GM18499 (cell line): ENCODE results near the gene GALE.
"Not testable (repeated sequence)": the region's sequence is repeated elsewhere in the genome, so short reads cannot be mapped to it uniquely, and the experiment has no call there.

ENCODE experiments used
- ATAC-seq: cut with Tn5 transposase; IDR thresholded peaks from one replicate; pipeline ENCODE4 v1.9.1; 2021; ENCODE audit warnings: moderate number of reproducible peaks; ENCODE audit not compliant: insufficient read depth, unreplicated experiment

Gene GALE

GRCh38 chr1:23800400-23801337 lies at the start of gene GALE:
Gene GALE (minus strand): TSS chr1:23800754. CDS start chr1:23799007, 1,747 bp downstream.
- ATAC-seq: no peak

GRCh38 chr1:23848673-23849616 lies 48.4 kb upstream of the GALE start:
- ATAC-seq: no peak

- not testable (repeated sequence) for ATAC-seq
Observed at GRCh38 chr1:23847482-23848095, 47.0 kb upstream of the GALE start.

- no peak for ATAC-seq
Observed at GRCh38 chr1:23845163-23845562, 44.6 kb upstream of the GALE start.

DNA sequence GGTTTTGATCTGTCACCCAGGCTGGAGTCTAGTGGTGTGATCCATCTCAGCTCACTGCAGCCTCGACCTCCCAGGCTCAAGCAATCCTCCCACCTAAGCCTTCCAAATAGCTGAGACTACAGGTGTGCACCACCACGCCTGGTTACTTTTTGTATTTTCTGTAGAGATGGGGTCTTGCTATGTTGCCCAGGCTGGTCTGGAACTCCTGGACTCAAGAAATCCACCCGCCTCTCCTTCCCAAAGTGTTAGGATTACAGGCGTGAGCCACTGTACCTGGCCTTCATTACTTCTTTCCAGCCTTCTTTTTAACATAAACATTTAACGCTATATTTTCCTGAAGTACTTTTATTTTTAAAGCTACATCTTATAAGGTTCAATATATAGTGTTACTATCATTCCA lies 43.1 kb upstream of the GALE start:
- ATAC-seq: no peak

GRCh38 chr1:23838401-23838866 lies 37.9 kb upstream of the GALE start:
- no peak for ATAC-seq

- no peak for ATAC-seq
Observed at GRCh38 chr1:23837908-23838307, 37.4 kb upstream of the GALE start.

GRCh38 chr1:23836037-23836436 lies 35.5 kb upstream of the GALE start:
- ATAC-seq: no peak

DNA sequence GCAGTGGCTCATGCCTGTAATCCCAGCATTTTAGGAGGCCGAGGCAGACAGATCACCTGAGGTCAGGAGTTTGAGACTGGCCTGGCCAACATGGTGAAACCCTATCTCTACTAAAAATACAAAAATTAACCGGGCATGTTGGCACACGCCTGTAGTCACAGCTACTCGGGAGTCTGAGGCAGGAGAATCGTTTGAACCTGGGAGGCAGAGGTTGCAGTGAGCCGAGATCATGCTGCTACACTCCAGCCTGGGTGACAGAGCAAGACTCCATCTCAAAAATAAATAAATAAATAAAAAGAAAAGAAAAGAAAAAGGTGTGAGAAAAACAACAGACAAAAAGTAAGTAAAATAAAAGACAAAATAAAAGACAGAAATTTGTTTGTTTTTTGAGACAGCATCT lies 33.6 kb upstream of the GALE start:
- ATAC-seq: not testable (repeated sequence)

- no peak for ATAC-seq
Observed at GRCh38 chr1:23827717-23828116, 27.2 kb upstream of the GALE start.

- ATAC-seq: not testable (repeated sequence)
Observed at GRCh38 chr1:23826590-23826989, 26.0 kb upstream of the GALE start.

DNA sequence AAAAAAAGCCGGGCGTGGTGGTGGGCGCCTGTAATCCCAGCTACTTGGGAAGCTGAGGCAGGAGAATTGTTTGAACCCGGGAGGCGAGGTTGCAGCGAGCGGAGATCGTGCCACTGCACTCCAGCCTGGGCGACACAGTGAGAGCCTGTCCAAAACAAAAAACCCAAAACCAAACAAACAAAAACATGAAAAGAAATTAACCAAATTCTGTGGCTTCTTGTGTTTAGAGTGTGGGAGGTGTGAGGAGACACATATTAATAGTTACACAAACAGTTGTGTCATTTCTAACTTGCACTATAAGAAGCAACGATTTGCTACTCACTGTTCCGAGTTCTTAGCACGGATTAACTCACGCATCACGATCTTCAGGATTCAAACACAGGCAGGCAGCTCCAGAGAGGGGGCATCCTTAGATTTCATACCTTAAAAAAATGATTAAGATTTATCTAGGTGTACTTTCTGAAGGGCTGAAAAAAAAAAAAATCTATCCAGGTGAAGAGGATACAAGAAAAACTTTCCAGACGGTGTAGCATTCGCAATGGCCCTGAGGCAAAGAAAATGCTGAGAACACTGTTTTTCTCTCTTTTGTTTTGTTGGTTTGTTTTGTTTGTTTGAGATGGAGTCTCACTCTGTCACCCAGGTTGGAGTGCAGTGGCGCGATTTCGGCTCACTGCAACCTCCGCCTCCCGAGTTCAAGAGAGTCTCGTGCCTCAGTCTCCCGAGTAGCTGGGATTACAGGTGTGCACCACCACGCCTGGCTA lies 25.4 kb upstream of the GALE start:
- ATAC-seq: no peak

DNA sequence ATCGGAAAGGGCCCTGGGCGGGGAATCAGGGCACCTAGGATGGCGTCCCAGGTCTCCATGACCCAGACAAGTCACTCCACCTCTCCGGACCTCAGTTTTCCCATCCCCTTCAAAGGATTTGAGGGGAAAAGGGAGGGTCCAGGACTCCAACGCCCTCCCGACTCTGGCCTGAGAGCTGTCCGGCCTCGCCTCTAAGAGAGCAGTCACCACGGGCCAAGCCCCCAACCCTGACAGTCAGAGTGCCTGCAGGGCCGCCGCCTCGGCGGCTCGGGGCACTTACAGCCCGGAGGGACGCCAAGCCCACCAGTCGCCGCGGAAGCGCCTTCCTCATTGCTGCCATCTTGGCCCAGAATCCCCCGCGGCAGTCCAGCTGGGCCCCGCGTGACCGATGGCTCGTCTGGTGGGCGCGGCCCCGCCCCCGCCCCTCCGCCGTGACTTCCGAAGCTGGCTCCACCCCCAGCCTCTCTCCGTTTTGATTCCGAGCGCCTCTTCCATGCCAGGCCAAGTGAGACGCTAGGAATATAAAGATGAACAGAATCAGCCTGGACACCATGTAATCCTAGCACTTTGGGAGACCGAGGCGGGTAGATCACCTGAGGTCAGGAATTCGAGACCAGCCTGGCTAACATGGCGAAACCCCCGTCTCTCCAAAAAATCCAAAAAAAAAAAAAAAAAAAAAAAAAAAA lies 24.7 kb upstream of the GALE start, which contains the start of gene HMGCL:
Gene HMGCL, minus strand, starts transcription at position 354 of the 686 bp plus-strand sequence. Its CDS starts 14 bp downstream, at position 340.
- no peak for ATAC-seq

DNA sequence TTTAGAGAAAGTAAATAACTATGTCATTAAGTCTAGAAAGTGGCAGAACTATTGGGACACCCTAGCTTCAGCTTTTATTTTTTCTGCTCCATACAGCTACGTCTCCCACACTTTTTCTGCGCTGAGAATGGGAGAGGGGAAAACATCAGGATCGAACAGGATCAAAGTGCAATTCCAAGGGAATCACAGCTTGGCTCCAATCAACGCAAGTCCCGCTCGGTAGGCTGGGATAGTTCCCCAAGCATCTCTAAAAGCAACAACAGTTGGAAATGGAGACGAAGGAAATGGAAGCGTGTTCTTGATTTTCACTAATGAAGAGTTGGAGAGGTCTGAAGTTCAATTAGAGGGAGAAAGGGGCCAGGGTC lies 24.1 kb upstream of the GALE start:
- no peak for ATAC-seq

- no peak for ATAC-seq
Observed at GRCh38 chr1:23823767-23824166, 23.2 kb upstream of the GALE start.

DNA sequence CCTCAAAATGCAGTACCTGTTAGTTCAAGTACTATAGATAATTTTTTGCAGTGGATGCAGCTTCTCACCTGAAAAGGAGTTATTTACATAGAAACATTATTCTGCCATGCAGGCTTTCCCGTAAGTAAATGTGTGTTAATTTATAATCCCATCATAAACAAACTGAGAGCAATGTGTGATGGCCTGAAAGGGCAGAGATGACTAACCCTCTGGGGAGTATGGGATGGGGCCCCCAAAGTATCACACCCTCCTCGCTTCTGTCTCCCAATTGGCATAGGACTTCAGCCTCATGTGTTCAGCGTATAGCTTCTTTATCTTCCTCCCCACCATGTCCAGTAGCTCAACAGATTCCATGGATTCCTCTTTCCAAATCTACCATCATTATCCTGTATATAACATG lies 17.1 kb upstream of the GALE start:
- no peak for ATAC-seq

DNA sequence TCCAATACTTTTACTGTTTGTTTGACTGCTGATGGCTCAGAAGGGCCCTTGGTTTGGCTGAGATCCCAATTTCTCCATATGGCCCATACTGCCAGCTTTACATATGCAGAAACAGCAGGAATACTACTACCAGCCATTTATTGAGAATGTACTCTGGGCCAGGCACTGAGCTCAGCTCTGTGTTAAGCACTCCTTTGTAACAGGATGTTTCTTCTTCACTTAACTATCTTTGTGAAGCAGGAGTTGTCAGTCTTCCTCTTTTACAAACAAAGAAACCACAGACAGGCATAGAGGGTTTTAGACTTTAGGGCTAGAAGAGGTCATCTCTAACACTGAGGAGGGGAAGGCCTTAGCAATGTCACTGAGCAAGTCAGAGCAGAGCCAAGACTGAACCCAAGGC lies 16.4 kb upstream of the GALE start:
- ATAC-seq: no peak

DNA sequence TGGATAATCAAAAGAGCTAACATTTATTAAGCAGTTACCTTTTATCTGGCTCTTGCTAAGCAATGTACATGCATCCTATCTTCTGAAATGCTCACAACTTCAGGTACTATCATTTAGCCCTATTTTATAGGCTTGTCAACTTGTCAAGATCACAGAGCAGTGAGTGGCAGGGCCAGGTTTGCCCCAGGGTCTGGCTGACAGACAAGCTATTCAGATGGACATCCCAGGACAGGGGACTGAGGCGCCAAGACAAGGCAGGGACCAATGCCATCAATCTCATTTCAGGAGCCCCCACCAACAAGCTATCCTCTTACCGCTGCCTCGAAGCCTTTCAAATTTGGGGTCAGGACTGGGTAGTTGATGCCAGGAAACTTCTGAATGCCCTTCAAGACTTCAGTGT lies 15.8 kb upstream of the GALE start:
- ATAC-seq: no peak

- ATAC-seq: no peak
Observed at GRCh38 chr1:23814016-23814415, 13.5 kb upstream of the GALE start.
